ENCODE measurements around the gene C20orf204. TPM values are rescaled to one million over a fixed set of nuclear protein-coding genes. Genes with fewer than 3 reads are reported as not detected.

Gene C20orf204
- total and polyA plus RNA-seq, 9 of the 15 experiments (the other 6 are each of a cell fraction or from before 2014, with no cell fraction given) = 0.11 to 1.1 (median 0.36) TPM; not detected in 2

DNA sequence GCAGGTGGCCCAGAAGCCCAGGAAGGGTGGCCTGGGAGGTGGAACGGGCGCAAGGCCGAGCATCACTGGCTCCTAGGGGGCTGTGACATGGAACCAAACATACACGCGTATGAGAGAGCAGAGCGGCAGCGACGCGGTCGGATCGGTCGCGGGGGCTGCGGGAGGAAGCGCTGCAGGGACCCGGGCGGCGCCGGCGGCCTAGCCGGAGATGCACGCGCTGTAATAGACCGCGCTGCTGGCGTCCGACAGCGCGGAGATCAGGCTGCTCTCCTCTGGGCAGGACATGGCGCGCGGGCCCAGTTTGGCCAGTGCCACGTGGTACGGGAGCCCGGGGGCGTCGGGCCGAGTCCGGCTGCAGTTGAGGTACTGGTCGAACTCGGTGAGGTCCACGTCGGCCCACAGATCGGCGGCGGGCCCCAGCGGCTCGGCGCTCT lies 12.0 kb downstream of the C20orf204 start (continued):
- TF ChIP-seq, protein P1, sequence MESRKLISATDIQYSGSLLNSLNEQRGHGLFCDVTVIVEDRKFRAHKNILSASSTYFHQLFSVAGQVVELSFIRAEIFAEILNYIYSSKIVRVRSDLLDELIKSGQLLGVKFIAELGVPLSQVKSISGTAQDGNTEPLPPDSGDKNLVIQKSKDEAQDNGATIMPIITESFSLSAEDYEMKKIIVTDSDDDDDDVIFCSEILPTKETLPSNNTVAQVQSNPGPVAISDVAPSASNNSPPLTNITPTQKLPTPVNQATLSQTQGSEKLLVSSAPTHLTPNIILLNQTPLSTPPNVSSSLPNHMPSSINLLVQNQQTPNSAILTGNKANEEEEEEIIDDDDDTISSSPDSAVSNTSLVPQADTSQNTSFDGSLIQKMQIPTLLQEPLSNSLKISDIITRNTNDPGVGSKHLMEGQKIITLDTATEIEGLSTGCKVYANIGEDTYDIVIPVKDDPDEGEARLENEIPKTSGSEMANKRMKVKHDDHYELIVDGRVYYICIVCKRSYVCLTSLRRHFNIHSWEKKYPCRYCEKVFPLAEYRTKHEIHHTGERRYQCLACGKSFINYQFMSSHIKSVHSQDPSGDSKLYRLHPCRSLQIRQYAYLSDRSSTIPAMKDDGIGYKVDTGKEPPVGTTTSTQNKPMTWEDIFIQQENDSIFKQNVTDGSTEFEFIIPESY (CRISPR knock-in tag; IDR thresholded peaks at IDR 0.05) = peak; percentile 71
- TF ChIP-seq, protein P2, sequence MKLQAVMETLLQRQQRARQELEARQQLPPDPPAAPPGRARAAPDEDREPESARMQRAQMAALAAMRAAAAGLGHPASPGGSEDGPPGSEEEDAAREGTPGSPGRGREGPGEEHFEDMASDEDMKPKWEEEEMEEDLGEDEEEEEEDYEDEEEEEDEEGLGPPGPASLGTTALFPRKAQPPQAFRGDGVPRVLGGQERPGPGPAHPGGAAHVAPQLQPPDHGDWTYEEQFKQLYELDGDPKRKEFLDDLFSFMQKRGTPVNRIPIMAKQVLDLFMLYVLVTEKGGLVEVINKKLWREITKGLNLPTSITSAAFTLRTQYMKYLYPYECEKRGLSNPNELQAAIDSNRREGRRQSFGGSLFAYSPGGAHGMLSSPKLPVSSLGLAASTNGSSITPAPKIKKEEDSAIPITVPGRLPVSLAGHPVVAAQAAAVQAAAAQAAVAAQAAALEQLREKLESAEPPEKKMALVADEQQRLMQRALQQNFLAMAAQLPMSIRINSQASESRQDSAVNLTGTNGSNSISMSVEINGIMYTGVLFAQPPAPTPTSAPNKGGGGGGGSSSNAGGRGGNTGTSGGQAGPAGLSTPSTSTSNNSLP (IDR thresholded peaks at IDR 0.05; ENCODE audit: borderline replicate concordance, low read depth, low read length) = no peak
- TF ChIP-seq ZNF57 (CRISPR knock-in tag; IDR thresholded peaks at IDR 0.05) = no peak
- TF ChIP-seq, protein P3, sequence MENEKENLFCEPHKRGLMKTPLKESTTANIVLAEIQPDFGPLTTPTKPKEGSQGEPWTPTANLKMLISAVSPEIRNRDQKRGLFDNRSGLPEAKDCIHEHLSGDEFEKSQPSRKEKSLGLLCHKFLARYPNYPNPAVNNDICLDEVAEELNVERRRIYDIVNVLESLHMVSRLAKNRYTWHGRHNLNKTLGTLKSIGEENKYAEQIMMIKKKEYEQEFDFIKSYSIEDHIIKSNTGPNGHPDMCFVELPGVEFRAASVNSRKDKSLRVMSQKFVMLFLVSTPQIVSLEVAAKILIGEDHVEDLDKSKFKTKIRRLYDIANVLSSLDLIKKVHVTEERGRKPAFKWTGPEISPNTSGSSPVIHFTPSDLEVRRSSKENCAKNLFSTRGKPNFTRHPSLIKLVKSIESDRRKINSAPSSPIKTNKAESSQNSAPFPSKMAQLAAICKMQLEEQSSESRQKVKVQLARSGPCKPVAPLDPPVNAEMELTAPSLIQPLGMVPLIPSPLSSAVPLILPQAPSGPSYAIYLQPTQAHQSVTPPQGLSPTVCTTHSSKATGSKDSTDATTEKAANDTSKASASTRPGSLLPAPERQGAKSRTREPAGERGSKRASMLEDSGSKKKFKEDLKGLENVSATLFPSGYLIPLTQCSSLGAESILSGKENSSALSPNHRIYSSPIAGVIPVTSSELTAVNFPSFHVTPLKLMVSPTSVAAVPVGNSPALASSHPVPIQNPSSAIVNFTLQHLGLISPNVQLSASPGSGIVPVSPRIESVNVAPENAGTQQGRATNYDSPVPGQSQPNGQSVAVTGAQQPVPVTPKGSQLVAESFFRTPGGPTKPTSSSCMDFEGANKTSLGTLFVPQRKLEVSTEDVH (IDR thresholded peaks at IDR 0.05; ENCODE audit: low read depth, partially characterized antibody) = no peak
